ENCODE measurements around the gene GPD1L.

DNA sequence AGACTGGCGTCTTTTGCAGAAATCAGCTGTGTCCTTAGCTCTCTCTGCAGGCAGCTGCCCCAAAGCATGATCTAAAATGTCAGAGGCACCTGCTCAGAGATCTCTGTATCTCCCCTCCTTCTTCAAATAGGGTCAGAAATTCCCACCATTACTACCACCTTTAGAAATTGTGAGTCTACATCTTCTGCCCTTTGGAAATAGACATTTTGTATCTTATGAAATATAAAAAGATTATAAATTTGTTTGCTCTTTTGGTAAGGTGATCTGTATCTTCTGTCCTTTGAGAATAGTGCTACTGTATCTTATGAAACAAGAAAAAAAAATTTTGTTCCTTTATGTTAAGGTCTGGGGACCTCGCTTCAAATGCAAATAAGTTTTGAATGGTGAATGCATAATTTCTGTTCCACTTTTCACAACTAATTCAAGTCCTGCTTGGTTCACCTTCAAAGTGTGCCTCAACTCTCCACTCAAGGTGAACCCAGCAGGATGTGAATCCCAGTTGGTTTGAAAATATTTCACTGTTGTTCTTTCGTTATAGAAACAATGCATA, 28.3 kb upstream of the GPD1L start:
- TF ChIP-seq, protein P1, sequence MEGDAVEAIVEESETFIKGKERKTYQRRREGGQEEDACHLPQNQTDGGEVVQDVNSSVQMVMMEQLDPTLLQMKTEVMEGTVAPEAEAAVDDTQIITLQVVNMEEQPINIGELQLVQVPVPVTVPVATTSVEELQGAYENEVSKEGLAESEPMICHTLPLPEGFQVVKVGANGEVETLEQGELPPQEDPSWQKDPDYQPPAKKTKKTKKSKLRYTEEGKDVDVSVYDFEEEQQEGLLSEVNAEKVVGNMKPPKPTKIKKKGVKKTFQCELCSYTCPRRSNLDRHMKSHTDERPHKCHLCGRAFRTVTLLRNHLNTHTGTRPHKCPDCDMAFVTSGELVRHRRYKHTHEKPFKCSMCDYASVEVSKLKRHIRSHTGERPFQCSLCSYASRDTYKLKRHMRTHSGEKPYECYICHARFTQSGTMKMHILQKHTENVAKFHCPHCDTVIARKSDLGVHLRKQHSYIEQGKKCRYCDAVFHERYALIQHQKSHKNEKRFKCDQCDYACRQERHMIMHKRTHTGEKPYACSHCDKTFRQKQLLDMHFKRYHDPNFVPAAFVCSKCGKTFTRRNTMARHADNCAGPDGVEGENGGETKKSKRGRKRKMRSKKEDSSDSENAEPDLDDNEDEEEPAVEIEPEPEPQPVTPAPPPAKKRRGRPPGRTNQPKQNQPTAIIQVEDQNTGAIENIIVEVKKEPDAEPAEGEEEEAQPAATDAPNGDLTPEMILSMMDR (conservative IDR thresholded peaks at IDR 0.05) = no peak
- TF ChIP-seq ZFX (IDR thresholded peaks at IDR 0.05) = no peak

Measured in C4-2B (cell line).